Activated naive CD8-positive, alpha-beta T cell (primary cell): ENCODE data around the gene ASCL5.

ENCODE experiments used
- H3K27ac Mint-ChIP-seq: one replicate; pipeline ENCODE4 v1.8.0; 2021; ENCODE audit warnings: mixed read lengths
- H3K27me3 Mint-ChIP-seq: one replicate; pipeline ENCODE4 v1.8.0; 2021; ENCODE audit warnings: mixed read lengths
- H3K36me3 Mint-ChIP-seq: one replicate; pipeline ENCODE4 v1.8.0; 2021; ENCODE audit warnings: mixed read lengths
- H3K4me1 Mint-ChIP-seq: one replicate; pipeline ENCODE4 v1.8.0; 2021; ENCODE audit warnings: low read depth, mixed read lengths
- H3K4me3 Mint-ChIP-seq: one replicate; pipeline ENCODE4 v1.8.0; 2021; ENCODE audit warnings: mild to moderate bottlenecking, mixed read lengths
- H3K9me3 Mint-ChIP-seq: one replicate; pipeline ENCODE4 v1.8.0; 2021; ENCODE audit warnings: low read depth, mixed read lengths

ASCL5 gene

GRCh38 chr1:201112173-201112731 lies 14.7 kb downstream of the ASCL5 start, which contains the start of gene CACNA1S:
CACNA1S (minus strand) TSS chr1:201112426; CDS start chr1:201112339, 87 bp downstream.
- no peaks in the 10 kb centered on the region for H3K27me3 Mint-ChIP-seq
- H3K4me3 Mint-ChIP-seq = peak within 1 kb of the TSS; percentile 20
- H3K27ac Mint-ChIP-seq = no peak within 1 kb of the TSS
- H3K9me3 Mint-ChIP-seq = no peaks in the 10 kb centered on the region
- peaks cover 8% of the 10 kb centered on the region for H3K4me1 Mint-ChIP-seq
- H3K36me3 Mint-ChIP-seq = no peaks in the 10 kb centered on the region

- no peaks in the 10 kb centered on the region for H3K36me3 Mint-ChIP-seq
- no peaks in the 10 kb centered on the region for H3K9me3 Mint-ChIP-seq
- H3K4me1 Mint-ChIP-seq = peaks cover 8% of the 10 kb centered on the region
- H3K4me3 Mint-ChIP-seq = no peak overlapping the region
- H3K27ac Mint-ChIP-seq = no peak overlapping the region
- no peaks in the 10 kb centered on the region for H3K27me3 Mint-ChIP-seq
Measured at GRCh38 chr1:201111672-201112071, 15.3 kb downstream of the ASCL5 start.

- peaks cover 6% of the 10 kb centered on the region for H3K4me1 Mint-ChIP-seq
- no peaks in the 10 kb centered on the region for H3K27me3 Mint-ChIP-seq
- no peaks in the 10 kb centered on the region for H3K36me3 Mint-ChIP-seq
- no peak overlapping the region for H3K27ac Mint-ChIP-seq
- no peaks in the 10 kb centered on the region for H3K9me3 Mint-ChIP-seq
- no peak overlapping the region for H3K4me3 Mint-ChIP-seq
Measured at GRCh38 chr1:201111156-201111555, 15.8 kb downstream of the ASCL5 start.

- H3K27ac Mint-ChIP-seq = no peak overlapping the region
- peaks cover 3% of the 10 kb centered on the region for H3K4me1 Mint-ChIP-seq
- no peaks in the 10 kb centered on the region for H3K27me3 Mint-ChIP-seq
- H3K36me3 Mint-ChIP-seq = no peaks in the 10 kb centered on the region
- H3K9me3 Mint-ChIP-seq = no peaks in the 10 kb centered on the region
- H3K4me3 Mint-ChIP-seq = no peak overlapping the region
Measured at GRCh38 chr1:201110616-201111015, 16.4 kb downstream of the ASCL5 start.

GRCh38 chr1:201110138-201110537 lies 16.8 kb downstream of the ASCL5 start:
- Mint-ChIP-seq H3K4me3 (no peak overlapping the region), H3K9me3 (no peaks in the 10 kb centered on the region), H3K4me1 (peaks cover 2% of the 10 kb centered on the region), H3K27me3 (no peaks in the 10 kb centered on the region), H3K27ac (no peak overlapping the region), H3K36me3 (no peaks in the 10 kb centered on the region)

GRCh38 chr1:201109651-201110050 lies 17.3 kb downstream of the ASCL5 start:
- Mint-ChIP-seq H3K27me3 (no peaks in the 10 kb centered on the region), H3K36me3 (no peaks in the 10 kb centered on the region), H3K9me3 (no peaks in the 10 kb centered on the region), H3K27ac (no peak overlapping the region), H3K4me3 (no peak overlapping the region), H3K4me1 (no peaks in the 10 kb centered on the region)

GRCh38 chr1:201108614-201109013 lies 18.4 kb downstream of the ASCL5 start:
- H3K27me3 Mint-ChIP-seq = no peaks in the 10 kb centered on the region
- H3K4me3 Mint-ChIP-seq = no peak overlapping the region
- no peak overlapping the region for H3K27ac Mint-ChIP-seq
- H3K36me3 Mint-ChIP-seq = no peaks in the 10 kb centered on the region
- no peaks in the 10 kb centered on the region for H3K4me1 Mint-ChIP-seq
- H3K9me3 Mint-ChIP-seq = no peaks in the 10 kb centered on the region

GRCh38 chr1:201105688-201106087 lies 21.3 kb downstream of the ASCL5 start:
- no peaks in the 10 kb centered on the region for H3K9me3 Mint-ChIP-seq
- H3K27ac Mint-ChIP-seq = no peak overlapping the region
- no peaks in the 10 kb centered on the region for H3K4me1 Mint-ChIP-seq
- H3K27me3 Mint-ChIP-seq = no peaks in the 10 kb centered on the region
- no peaks in the 10 kb centered on the region for H3K36me3 Mint-ChIP-seq
- H3K4me3 Mint-ChIP-seq = no peak overlapping the region

- Mint-ChIP-seq H3K9me3 (no peaks in the 10 kb centered on the region), H3K4me1 (no peaks in the 10 kb centered on the region), H3K27ac (no peak overlapping the region), H3K27me3 (no peaks in the 10 kb centered on the region), H3K36me3 (no peaks in the 10 kb centered on the region), H3K4me3 (no peak overlapping the region)
Measured at GRCh38 chr1:201104141-201104540, 22.8 kb downstream of the ASCL5 start.

GRCh38 chr1:201103666-201104065 lies 23.3 kb downstream of the ASCL5 start:
- no peaks in the 10 kb centered on the region for H3K9me3 Mint-ChIP-seq
- H3K36me3 Mint-ChIP-seq = no peaks in the 10 kb centered on the region
- H3K27me3 Mint-ChIP-seq = no peaks in the 10 kb centered on the region
- no peak overlapping the region for H3K27ac Mint-ChIP-seq
- no peaks in the 10 kb centered on the region for H3K4me1 Mint-ChIP-seq
- H3K4me3 Mint-ChIP-seq = no peak overlapping the region

GRCh38 chr1:201100169-201100930 lies 26.6 kb downstream of the ASCL5 start:
- Mint-ChIP-seq H3K36me3 (no peaks in the 10 kb centered on the region), H3K27me3 (peaks cover 3% of the 10 kb centered on the region), H3K27ac (no peak overlapping the region), H3K9me3 (no peaks in the 10 kb centered on the region), H3K4me1 (no peaks in the 10 kb centered on the region), H3K4me3 (no peak overlapping the region)

GRCh38 chr1:201098992-201099677 lies 27.8 kb downstream of the ASCL5 start:
- Mint-ChIP-seq H3K4me1 (no peaks in the 10 kb centered on the region), H3K36me3 (no peaks in the 10 kb centered on the region), H3K27ac (no peak overlapping the region), H3K4me3 (no peak overlapping the region), H3K9me3 (no peaks in the 10 kb centered on the region), H3K27me3 (peaks cover 3% of the 10 kb centered on the region)

- Mint-ChIP-seq H3K4me3 (no peak overlapping the region), H3K9me3 (no peaks in the 10 kb centered on the region), H3K36me3 (no peaks in the 10 kb centered on the region), H3K4me1 (no peaks in the 10 kb centered on the region), H3K27me3 (peaks cover 3% of the 10 kb centered on the region), H3K27ac (no peak overlapping the region)
Measured at GRCh38 chr1:201096977-201097856, 29.8 kb downstream of the ASCL5 start.

GRCh38 chr1:201096041-201096461 lies 30.9 kb downstream of the ASCL5 start:
- peaks cover 3% of the 10 kb centered on the region for H3K27me3 Mint-ChIP-seq

GRCh38 chr1:201095581-201095980 lies 31.4 kb downstream of the ASCL5 start:
- Mint-ChIP-seq H3K27me3 (peaks cover 3% of the 10 kb centered on the region), H3K4me1 (no peaks in the 10 kb centered on the region), H3K27ac (no peak overlapping the region), H3K4me3 (no peak overlapping the region), H3K36me3 (no peaks in the 10 kb centered on the region), H3K9me3 (no peaks in the 10 kb centered on the region)

More at GRCh38 chr1:201096041-201096461, 30.9 kb downstream of the ASCL5 start:
- Mint-ChIP-seq H3K4me1 (no peaks in the 10 kb centered on the region), H3K27ac (no peak overlapping the region), H3K9me3 (no peaks in the 10 kb centered on the region), H3K36me3 (no peaks in the 10 kb centered on the region), H3K4me3 (no peak overlapping the region)
